ENCODE data around the gene MAP2K5. TPM values are rescaled to one million over a fixed set of nuclear protein-coding genes. Genes with fewer than 3 reads are reported as not detected.
A peak's percentile ranks its signal among the peaks of the same experiment; 100 is the strongest.

MAP2K5 gene
- total RNA-seq, 1 experiment from 2014 or later = 7.1 TPM

- no peak for DNase-seq (ENCODE audit: low read depth)
Observed at GRCh38 chr15:67558502-67558901, 16.0 kb downstream of the MAP2K5 start.

DNA sequence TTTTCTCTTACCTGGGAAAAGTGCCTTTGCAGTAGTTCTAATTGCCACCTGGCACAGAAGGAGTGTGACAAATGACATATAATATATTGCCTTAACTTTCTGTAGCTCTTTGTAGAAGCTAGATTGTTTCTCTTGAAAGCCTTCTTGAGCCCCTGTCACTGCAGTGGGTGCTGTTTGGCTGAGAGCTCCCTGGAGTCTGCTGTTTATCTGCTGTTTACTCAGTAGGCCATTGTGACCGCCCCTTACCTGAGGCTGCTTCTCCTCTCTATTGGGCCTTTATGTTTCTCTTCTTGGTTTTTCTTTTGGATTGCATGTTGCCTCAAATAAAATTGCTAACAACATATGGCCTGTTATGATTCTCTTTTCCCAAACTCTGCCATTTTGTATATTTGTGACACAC lies 16.7 kb downstream of the MAP2K5 start:
- no peak for DNase-seq (ENCODE audit: low read depth)

DNA sequence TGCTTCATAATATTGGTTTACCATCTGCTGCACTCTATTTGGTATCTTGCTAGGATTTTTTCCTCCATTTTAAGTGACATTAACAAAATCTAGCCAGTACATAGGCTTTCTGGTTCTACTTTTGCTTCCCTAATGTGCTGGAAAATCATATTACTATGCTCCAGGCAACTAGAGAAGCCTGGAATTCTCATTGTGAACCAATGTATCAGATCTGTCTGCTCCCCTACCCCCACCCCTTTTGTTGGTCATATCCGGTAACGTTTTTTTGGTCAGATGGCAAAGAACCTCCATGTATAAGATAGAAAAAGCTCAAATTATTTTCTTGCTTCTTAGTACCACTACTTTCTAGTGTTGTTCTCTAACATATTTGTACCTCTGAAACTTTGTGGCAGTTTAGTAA lies 17.1 kb downstream of the MAP2K5 start:
- DNase-seq (ENCODE audit: low read depth) = no peak

GRCh38 chr15:67560320-67560719 lies 17.8 kb downstream of the MAP2K5 start:
- no peak for DNase-seq (ENCODE audit: low read depth)

DNA sequence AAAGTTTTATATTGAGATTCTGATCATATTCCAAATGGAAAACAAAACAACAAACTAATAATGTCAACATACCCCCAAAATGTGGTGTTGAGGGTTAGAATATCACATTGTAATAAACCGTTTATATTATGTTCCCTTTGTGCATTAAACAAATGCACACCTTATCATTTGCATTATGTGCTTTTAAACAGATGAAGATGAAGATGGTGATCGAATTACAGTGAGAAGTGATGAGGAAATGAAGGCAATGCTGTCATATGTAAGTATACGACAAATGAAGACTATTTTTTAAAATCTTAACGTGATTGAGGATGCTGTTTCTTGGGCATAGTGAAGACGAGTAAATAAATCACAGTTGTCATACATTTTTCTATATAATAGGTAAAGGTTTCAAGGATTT lies 20.6 kb downstream of the MAP2K5 start:
- no peak for DNase-seq (ENCODE audit: low read depth)

- DNase-seq (ENCODE audit: low read depth) = no peak
Observed at GRCh38 chr15:67564021-67564967, 21.8 kb downstream of the MAP2K5 start.

- no peak for DNase-seq (ENCODE audit: low read depth)
Observed at GRCh38 chr15:67564968-67565345, 22.5 kb downstream of the MAP2K5 start.

GRCh38 chr15:67569668-67570067 lies 27.2 kb downstream of the MAP2K5 start:
- DNase-seq (ENCODE audit: low read depth) = no peak

DNA sequence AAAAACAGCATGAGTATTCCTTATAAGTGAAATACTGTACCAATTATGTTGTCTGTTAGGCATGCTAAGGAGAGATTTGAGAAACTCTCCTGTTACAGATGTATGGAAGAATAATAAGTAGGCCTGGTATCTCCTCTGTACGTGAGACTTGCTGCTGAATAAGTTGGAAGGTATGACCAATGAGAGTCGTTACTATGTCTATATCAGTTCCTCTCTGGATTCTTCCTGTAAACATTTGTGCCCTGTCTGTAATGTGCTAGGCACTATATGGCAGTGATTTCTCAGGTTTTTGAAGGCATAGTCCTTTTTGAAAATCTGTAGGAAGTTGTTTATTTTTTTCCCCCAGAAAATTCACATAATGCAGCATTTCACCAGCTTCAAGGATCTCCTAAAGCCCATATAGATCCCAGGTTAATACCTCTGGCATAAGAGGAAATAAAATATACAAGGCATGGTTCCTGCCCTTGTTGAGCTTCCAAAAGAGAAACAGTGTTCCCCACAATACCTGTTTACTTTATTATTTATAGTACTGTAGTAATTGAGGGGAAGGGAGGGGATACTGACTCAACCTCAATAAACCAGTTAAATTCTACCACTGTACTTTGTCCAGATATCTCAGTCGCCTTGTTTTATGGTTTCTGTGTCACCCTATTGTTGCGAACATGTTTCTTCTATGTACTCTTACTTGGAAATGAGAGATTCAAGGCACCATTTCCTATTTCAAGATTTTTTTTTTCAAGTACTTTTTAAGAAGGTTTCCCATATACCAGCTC lies 28.6 kb downstream of the MAP2K5 start:
- no peak for DNase-seq (ENCODE audit: low read depth)

GRCh38 chr15:67571648-67572415 lies 29.3 kb downstream of the MAP2K5 start:
- DNase-seq (ENCODE audit: low read depth) = no peak

GRCh38 chr15:67573194-67573593 lies 30.7 kb downstream of the MAP2K5 start:
- no peak for DNase-seq (ENCODE audit: low read depth)

GRCh38 chr15:67575039-67575502 lies 32.6 kb downstream of the MAP2K5 start:
- DNase-seq (ENCODE audit: low read depth) = peak; percentile 48

DNA sequence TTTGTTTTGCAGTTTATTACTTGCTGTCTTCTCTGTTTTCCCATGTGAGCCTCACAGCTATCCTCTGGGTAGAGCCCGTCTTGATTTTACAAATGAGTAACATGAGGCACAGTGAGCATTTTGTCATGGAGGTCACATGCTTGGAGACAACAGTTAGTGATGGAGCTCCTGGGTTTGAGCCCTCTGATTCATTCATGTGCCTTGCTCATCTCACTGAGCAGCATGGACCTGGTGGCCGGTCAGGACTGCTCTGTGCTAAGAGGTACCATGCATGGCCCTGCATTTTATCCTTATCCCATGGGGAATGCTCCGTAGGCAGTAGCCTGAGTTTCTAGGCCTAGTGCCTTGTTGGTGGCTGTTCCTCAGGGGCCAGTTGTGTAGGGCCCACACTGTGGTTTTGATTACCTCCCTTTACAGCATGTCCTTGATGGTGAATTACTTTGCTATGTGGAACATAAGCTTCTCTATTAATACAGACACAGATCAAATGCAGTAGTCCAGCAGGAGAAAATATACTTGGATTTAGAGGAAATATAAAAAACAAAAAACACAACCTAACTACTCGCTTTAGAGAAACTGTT lies 35.6 kb downstream of the MAP2K5 start:
- no peak for DNase-seq (ENCODE audit: low read depth)

DNA sequence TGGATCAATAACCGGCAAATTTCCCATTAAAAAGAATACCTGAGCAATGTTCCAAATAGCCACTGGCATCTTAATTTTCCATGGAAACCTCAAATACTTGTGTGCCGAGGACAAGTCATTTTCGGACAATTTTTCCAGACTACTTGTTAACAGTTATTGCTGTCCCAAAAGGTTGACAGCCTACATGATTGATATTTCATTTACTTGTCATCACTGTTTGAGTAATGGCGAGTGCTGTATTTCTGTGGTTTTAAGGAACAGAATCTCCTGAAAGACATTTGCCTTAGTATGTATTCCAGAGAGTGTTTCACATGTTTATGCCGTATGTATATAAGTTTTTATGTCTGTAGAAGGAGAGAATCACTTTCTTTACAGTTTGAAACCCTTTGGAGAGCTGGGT lies 36.7 kb downstream of the MAP2K5 start:
- no peak for DNase-seq (ENCODE audit: low read depth)

- no peak for DNase-seq (ENCODE audit: low read depth)
Observed at GRCh38 chr15:67579967-67580366, 37.5 kb downstream of the MAP2K5 start.

DNA sequence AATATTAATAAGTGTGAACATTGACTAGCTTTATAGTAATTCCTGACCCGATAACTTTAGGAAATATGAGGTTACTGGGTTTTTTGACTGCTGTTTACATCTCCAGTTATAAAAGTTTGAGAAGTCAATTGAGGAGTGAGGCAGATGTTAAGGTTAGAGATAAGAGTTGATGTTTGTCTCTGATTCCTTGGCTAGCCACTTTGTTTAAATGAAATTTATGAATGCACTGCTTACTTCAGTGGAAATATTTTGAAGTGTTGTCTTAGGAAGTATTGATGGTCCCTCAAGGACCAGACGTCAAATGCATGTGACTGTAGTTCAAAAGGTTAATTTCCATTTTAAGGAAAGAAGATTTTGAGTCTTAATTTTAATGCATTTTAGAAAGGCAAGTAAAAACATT lies 41.7 kb downstream of the MAP2K5 start:
- no peak for DNase-seq (ENCODE audit: low read depth)

- DNase-seq (ENCODE audit: low read depth) = no peak
Observed at GRCh38 chr15:67585681-67586080, 43.2 kb downstream of the MAP2K5 start.

GRCh38 chr15:67587331-67587730 lies 44.8 kb downstream of the MAP2K5 start:
- no peak for DNase-seq (ENCODE audit: low read depth)

DNA sequence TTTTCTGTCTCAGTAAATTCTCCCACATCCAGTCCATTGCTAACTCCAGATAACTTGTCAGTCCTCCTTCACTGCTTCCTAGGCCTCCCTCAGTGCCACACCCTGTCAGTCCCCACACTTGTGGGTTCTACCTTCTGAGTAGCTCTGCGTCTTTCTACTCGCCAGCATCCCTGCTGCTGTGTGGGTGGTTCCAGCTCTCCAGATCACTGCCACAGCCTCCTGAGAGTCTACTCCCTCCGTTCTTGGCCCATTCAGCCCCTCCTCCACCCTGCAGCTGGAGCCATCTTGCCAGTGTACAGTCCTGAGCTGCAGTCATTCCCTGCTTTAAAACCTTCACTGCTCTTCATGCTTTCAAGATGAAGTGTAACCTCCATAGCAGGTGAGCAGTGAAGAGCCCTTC lies 45.3 kb downstream of the MAP2K5 start:
- DNase-seq (ENCODE audit: low read depth) = no peak

- DNase-seq (ENCODE audit: low read depth) = no peak
Observed at GRCh38 chr15:67590191-67590590, 47.7 kb downstream of the MAP2K5 start.

GRCh38 chr15:67592245-67592644 lies 49.7 kb downstream of the MAP2K5 start:
- no peak for DNase-seq (ENCODE audit: low read depth)

DNA sequence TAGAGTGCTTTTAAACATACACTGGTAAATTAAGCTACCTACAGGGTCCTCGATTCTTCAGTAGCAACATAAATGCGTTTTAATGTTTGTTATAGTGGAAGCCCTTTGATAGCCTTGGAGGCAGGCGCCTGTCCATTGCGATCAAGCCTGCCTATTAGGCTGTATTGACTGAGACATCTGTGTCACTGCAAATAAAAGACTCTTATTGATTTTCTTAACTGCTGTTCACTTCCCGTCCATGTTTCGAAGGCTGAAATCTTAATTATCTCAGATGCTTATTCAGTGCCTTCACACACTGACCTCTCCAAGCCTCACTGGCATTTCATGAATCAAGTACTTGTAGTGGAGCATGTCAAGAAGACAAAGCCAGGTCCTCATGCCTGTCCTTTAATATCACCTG lies 51.1 kb downstream of the MAP2K5 start:
- DNase-seq (ENCODE audit: low read depth) = no peak

Data from RPMI7951 (cell line).